K562 (cell line): ENCODE data around the gene FAM20C. TPM values are rescaled to one million over a fixed set of nuclear protein-coding genes. Genes with fewer than 3 reads are reported as not detected.

Experiments used
- ATAC-seq: fragments of 200-7000 bp; cut with Tn5 transposase; 3 replicates; pipeline ENCODE4 v1.9.1; 2020; ENCODE audit warnings: moderate library complexity
- BruUV-seq: library from RNA; stranded (reverse); fragments of 400-500 nt; replicated peaks from 2 replicates; lab custom pipeline; 2021; lab: Mats Ljungman, UMichigan
- CTCF ChIA-PET: fragments of 300-600 bp; formaldehyde crosslinking; extraction: SDS; loops from one replicate; lab custom pipeline; 2021; ENCODE audit warnings: low intra/inter-chr PET ratio; lab: Yijun Ruan, JAX
- POLR2A ChIA-PET: fragments of 300-600, 350-650 bp; sonication (Branson Sonifier 250); formaldehyde crosslinking; extraction: SDS; loops from one replicate; lab custom pipeline; 2021; ENCODE audit warnings: antibody characterized with exemption, inconsistent platforms; lab: Yijun Ruan, JAX
- DNase-seq, 4 experiments: peaks; one replicate each; pipeline versions ENCODE4 v3.0.0 to v3.0.0-alpha.2; 2011 to 2018; ENCODE audit warnings: low spot score in 3 of 4, mixed read lengths in 3 of 4; ENCODE audit errors: extremely low read depth in 1 of 4
- FAIRE-seq: peaks from 2 replicates; lab custom pipeline; 2011; peaks lifted over from hg19 to GRCh38; lab: Jason Lieb, UNC
- H2AFZ ChIP-seq: 2 replicates; pipeline ENCODE4 v1.6.0; 2011; ENCODE audit warnings: low read depth, low read length, control low read depth, inconsistent platforms
- H3K27ac ChIP-seq: fragments of 200-600 bp; 3 replicates; pipeline ENCODE4 v1.8.0; 2011; ENCODE audit warnings: low read depth, mild to moderate bottlenecking, control low read depth, inconsistent platforms, low read length, moderate library complexity, mixed read lengths; ENCODE audit errors: extremely low read depth
- H3K27me3 ChIP-seq, 2 experiments: fragments of 300-600 bp in 1 of 2; 2 replicates in 1 of 2; 3 replicates in 1 of 2; pipeline versions ENCODE4 v1.6.0 to v1.8.0; 2011; ENCODE audit warnings: inconsistent platforms in 2 of 2, low read length in 2 of 2, mild to moderate bottlenecking in 1 of 2, mixed read lengths in 1 of 2, moderate library complexity in 1 of 2; ENCODE audit not compliant: control insufficient read depth in 2 of 2, insufficient read depth in 2 of 2
- H3K36me3 ChIP-seq: fragments of 300-600 bp; 3 replicates; pipeline ENCODE4 v1.8.0; 2011; ENCODE audit warnings: mild to moderate bottlenecking, low read length, inconsistent platforms; ENCODE audit not compliant: control insufficient read depth, insufficient read depth
- H3K4me1 ChIP-seq, 2 experiments: fragments of 200-600 bp in 1 of 2; replicated peaks in 1 of 2; 2 replicates in 1 of 2; 3 replicates in 1 of 2; pipeline versions ENCODE4 v1.5.1 to v1.8.0; 2011; ENCODE audit warnings: inconsistent platforms in 2 of 2, low read length in 2 of 2, mild to moderate bottlenecking in 1 of 2, mixed read lengths in 1 of 2, moderate library complexity in 1 of 2; ENCODE audit not compliant: control insufficient read depth in 2 of 2, insufficient read depth in 2 of 2
- H3K4me2 ChIP-seq: 2 replicates; pipeline ENCODE4 v1.6.1; 2011; ENCODE audit warnings: low read length, control low read depth, inconsistent platforms, mixed read lengths; ENCODE audit not compliant: insufficient read depth
- H3K4me3 ChIP-seq: fragments of 200-600 bp; sonication (generic), shearing (Covaris generic); 2 replicates; pipeline ENCODE4 v1.5.1; 2016; ENCODE audit warnings: control low read depth, inconsistent platforms
- H3K79me2 ChIP-seq: fragments of 200-600 bp; 3 replicates; pipeline ENCODE4 v1.8.0; 2011; ENCODE audit warnings: low read length, inconsistent platforms; ENCODE audit not compliant: control insufficient read depth, insufficient read depth
- H3K9ac ChIP-seq, 2 experiments: 2 replicates each; pipeline versions ENCODE4 v1.6.0 to v1.6.1; 2011; ENCODE audit warnings: low read depth in 2 of 2, low read length in 2 of 2, control low read depth in 1 of 2, inconsistent platforms in 1 of 2, mild to moderate bottlenecking in 1 of 2, mixed read lengths in 1 of 2; ENCODE audit not compliant: insufficient read depth in 1 of 2
- H3K9me1 ChIP-seq: one replicate; pipeline ENCODE4 v1.6.0; 2011; ENCODE audit warnings: inconsistent platforms, mild to moderate bottlenecking, low read length, moderate library complexity; ENCODE audit not compliant: control insufficient read depth, insufficient read depth
- H3K9me3 ChIP-seq: replicated peaks from 2 replicates; pipeline ENCODE4 v1.5.1; 2011; ENCODE audit warnings: low read depth, low read length, inconsistent platforms; ENCODE audit not compliant: control insufficient read depth, insufficient read depth
- H4K20me1 ChIP-seq: replicated peaks from 2 replicates; pipeline ENCODE4 v1.6.1; 2011; ENCODE audit warnings: low read length, inconsistent platforms, mixed read lengths; ENCODE audit not compliant: control insufficient read depth, insufficient read depth
- CAMTA2 ChIP-seq: fragments of 250-450 bp; sonication (Bioruptor Pico); conservative IDR thresholded peaks from 2 replicates; pipeline ENCODE4 v1.5.1; 2022
- CC2D1A ChIP-seq: fragments of 450-650 bp; IDR thresholded peaks from 2 replicates; pipeline ENCODE4 v1.6.1; 2017; ENCODE audit warnings: mild to moderate bottlenecking
- ELF4 ChIP-seq: fragments of 450-650 bp; formaldehyde crosslinking; IDR thresholded peaks from 2 replicates; pipeline ENCODE4 v1.4.0; 2022; ENCODE audit warnings: missing genetic modification characterization
- FOXP1 ChIP-seq: sonication (generic); formaldehyde crosslinking; IDR thresholded peaks from 2 replicates; pipeline ENCODE4 v1.8.0; 2022; ENCODE audit warnings: mild to moderate bottlenecking, missing genetic modification reagents
- GTF2A2 ChIP-seq: IDR thresholded peaks from 2 replicates; pipeline ENCODE4 v1.6.1; 2016; ENCODE audit warnings: mild to moderate bottlenecking, missing genetic modification characterization, missing compliant biosample characterization
- JUNB ChIP-seq: fragments of 450-650 bp; formaldehyde crosslinking; conservative IDR thresholded peaks from 2 replicates; pipeline ENCODE4 v1.4.0; 2020; ENCODE audit warnings: mild to moderate bottlenecking
- MTA2 ChIP-seq: fragments of 450-650 bp; IDR thresholded peaks from 2 replicates; pipeline ENCODE4 v1.6.1; 2016; ENCODE audit warnings: low read depth
- NR3C1 ChIP-seq: sonication (generic); formaldehyde crosslinking; IDR thresholded peaks from 2 replicates; pipeline ENCODE4 v1.8.1; 2022; ENCODE audit warnings: missing genetic modification reagents
- RBM14 ChIP-seq: fragments of 200-400 bp; formaldehyde crosslinking; IDR thresholded peaks from 2 replicates; pipeline ENCODE4 v1.6.1; 2018; ENCODE audit warnings: low read depth, mild to moderate bottlenecking, low read length, moderate library complexity, borderline replicate concordance; ENCODE audit not compliant: insufficient read depth
- ZKSCAN1 ChIP-seq: fragments of 150-350 bp; IDR thresholded peaks from 2 replicates; pipeline ENCODE4 v1.6.1; 2016; ENCODE audit warnings: low read depth, low read length
- ZNF143 ChIP-seq: sonication (generic); formaldehyde crosslinking; IDR thresholded peaks from 2 replicates; pipeline ENCODE4 v1.9.0; 2022; ENCODE audit warnings: mild to moderate bottlenecking, missing genetic modification reagents
- ZNF592 ChIP-seq: fragments of 450-650 bp; IDR thresholded peaks from 2 replicates; pipeline ENCODE4 v1.6.1; 2017; ENCODE audit warnings: antibody characterized with exemption, mild to moderate bottlenecking
- whole genome bisulfite sequencing: fragments of 100-300 bp; shearing (Covaris generic); methylation state at CpG from one replicate; pipeline ENCODE4 v1.1.6; 2016; ENCODE audit warnings: low coverage, mixed read lengths; ENCODE audit not compliant: insufficient coverage; ENCODE audit errors: missing lambda C conversion rate; 5-methylcytosine and 5-hydroxymethylcytosine counted together
- in situ Hi-C: fragments of 300-500 bp; cut with MboI; formaldehyde crosslinking; loops from 4 replicates; pipeline ENCODE4 v1.15.0; 2018; ENCODE audit warnings: inconsistent platforms, mixed read lengths
- intact Hi-C: fragments of 100-400 bp; cut with micrococcal nuclease; formaldehyde crosslinking; loops from 2 replicates; pipeline ENCODE4 v1.14.2; 2022
- polyA plus RNA-seq, 8 experiments: library from polyadenylated mRNA; depleted of rRNA in 4 of 8; stranded (reverse) in 5 of 8; unstranded in 3 of 8; fragments of >200 nt; fragmentation: Nextera tagmentation in 2 of 8; fragmentation: Illumina TruSeq in 1 of 8; extraction: Ambion mirVana in 2 of 8; extraction: Trizol in 1 of 8; gene quantifications; 2 replicates each; pipeline versions ENCODE4 v1.2.1 to v1.2.3, GENCODE V29; 2011 to 2014; ENCODE audit warnings: inconsistent platforms in 1 of 8, missing spikeins in 1 of 8
- total RNA-seq, 7 experiments: library from RNA; depleted of rRNA in 6 of 7; stranded (reverse); fragments of >200 nt in 6 of 7; fragmentation: Illumina TruSeq in 2 of 7; extraction: Trizol in 2 of 7; gene quantifications; 2 replicates each; pipeline versions ENCODE4 v1.2.1 to v1.2.3, GENCODE V29; 2011 to 2021; ENCODE audit warnings: low replicate concordance in 1 of 7
- TF ChIP-seq, protein P1 (sequence below): fragments of 450-650 bp; conservative IDR thresholded peaks from 2 replicates; pipeline ENCODE4 v1.6.1; 2016; ENCODE audit warnings: missing genetic modification characterization, low read depth, mild to moderate bottlenecking, missing compliant biosample characterization, moderate library complexity

Gene FAM20C
- total and polyA plus RNA-seq, 9 of the 15 experiments (the other 6 are each of a cell fraction or from before 2014, with no cell fraction given), result 0.09 TPM; not detected in 8

DNA sequence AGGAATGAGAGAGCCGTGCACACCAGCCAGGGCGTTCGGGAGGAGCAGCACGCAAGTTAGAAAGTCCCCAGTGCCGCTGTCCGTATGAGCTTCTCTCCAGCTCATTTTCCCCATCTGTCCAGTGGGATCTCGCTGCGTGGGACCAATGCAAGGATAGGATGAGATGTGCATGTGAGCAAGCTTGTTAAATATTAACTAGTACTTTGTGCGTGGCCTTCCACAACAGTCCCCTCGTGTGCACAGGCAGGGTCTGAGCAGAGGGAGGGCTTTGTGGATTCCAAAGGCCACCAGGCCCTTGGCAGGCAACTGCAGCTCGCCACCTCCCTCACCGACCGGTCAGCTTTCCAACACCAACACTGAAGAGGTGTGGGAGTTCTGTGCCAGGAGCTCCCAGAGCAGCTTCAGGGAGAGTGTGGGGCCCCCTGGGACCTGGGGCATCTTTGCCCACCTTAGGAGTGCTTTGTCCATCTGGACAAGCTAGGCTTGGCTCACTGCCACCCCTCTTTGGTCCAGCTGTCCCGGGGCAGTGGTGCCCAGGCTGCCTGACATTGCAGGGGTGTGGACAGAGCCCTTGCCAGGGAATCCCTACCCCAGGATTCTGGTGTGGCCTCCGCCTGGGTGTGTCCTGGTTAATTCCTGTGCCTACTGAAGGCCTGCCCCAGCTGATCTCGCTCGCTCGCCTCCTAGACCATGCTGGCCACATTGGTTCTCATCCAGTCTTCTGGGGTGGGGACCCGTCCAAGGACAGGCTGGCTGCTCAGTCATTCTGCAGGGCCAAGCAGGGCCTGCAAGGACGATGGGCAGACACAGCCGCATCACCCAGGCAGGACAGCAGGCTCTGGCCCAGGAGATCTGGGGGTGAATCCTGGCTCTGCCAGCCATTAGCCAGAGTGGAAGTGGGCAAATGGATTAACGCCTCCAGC, 5.3 kb downstream of the FAM20C start:
- in situ Hi-C loops (no loop called here), intact Hi-C loops (no loop called here)
- no peak overlapping the region for H3K4me3 ChIP-seq
- WGBS, result 1% methylated on average over 18 of the region's 22 CpGs
- no peaks in the 10 kb centered on the region for H3K79me2 ChIP-seq
- H2AFZ ChIP-seq, result no peak overlapping the region
- no TSS peak for BruUV-seq
- H3K27ac ChIP-seq, result no peak overlapping the region
- ChIA-PET CTCF (interaction anchor here (0.6 kb wide), 1 partner anchor 67 kb away, joined by 3 read pairs; no protein-coding TSS in a partner anchor), POLR2A (interaction anchor here (0.5 to 0.6 kb wide), 3 partner anchors 16 to 69 kb away, joined by 3 read pairs; no protein-coding TSS in a partner anchor)
- no peaks in the 10 kb centered on the region for H3K9me3 ChIP-seq
- no peaks in the 10 kb centered on the region for H3K36me3 ChIP-seq
- no peak for ATAC-seq
- H3K9ac ChIP-seq, result no peak overlapping the region
- H4K20me1 ChIP-seq, result peaks cover 26% of the 10 kb centered on the region
- H3K4me2 ChIP-seq, result no peak overlapping the region
- H3K27me3 ChIP-seq, result peaks cover 57 to 93% of the 10 kb centered on the region in 2 experiments
- no peak for DNase-seq
- H3K9me1 ChIP-seq, result peaks cover 2% of the 10 kb centered on the region
- FAIRE-seq, result no peak
- peaks cover 0 to 11% of the 10 kb centered on the region in 2 experiments; a peak in 3 of 5 replicates for H3K4me1 ChIP-seq
- TF ChIP-seq GTF2A2 (tag), result no peak
- TF ChIP-seq RBM14, result no peak
- no peak for TF ChIP-seq FOXP1 (CRISPR knock-in tag)
- no peak for TF ChIP-seq ZNF592
- no peak for TF ChIP-seq ZKSCAN1
- TF ChIP-seq NR3C1, result no peak
- TF ChIP-seq, protein P1, sequence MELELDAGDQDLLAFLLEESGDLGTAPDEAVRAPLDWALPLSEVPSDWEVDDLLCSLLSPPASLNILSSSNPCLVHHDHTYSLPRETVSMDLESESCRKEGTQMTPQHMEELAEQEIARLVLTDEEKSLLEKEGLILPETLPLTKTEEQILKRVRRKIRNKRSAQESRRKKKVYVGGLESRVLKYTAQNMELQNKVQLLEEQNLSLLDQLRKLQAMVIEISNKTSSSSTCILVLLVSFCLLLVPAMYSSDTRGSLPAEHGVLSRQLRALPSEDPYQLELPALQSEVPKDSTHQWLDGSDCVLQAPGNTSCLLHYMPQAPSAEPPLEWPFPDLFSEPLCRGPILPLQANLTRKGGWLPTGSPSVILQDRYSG (tag), result no peak
- TF ChIP-seq CAMTA2, result no peak
- no peak for TF ChIP-seq ELF4 (CRISPR knock-in tag)
- no peak for TF ChIP-seq JUNB (CRISPR knock-in tag)
- no peak for TF ChIP-seq ZNF143
- no peak for TF ChIP-seq CC2D1A
- TF ChIP-seq MTA2, result no peak
